GM10248 (cell line): ENCODE measurements around the gene SERPINB2.

Experiments
- CTCF ChIA-PET: fragments of 300-600 bp; sonication (Branson Sonifier 250); formaldehyde crosslinking; extraction: SDS; loops from one replicate; lab custom pipeline; 2021; ENCODE audit warnings: antibody characterized with exemption; lab: Yijun Ruan, JAX
- POLR2A ChIA-PET: fragments of 350-650 bp; sonication (Branson Sonifier 250); formaldehyde crosslinking; extraction: SDS; loops from one replicate; lab custom pipeline; 2020; ENCODE audit warnings: antibody characterized with exemption; lab: Yijun Ruan, JAX
- DNase-seq: peaks from one replicate; pipeline ENCODE4 v3.0.0; 2012; ENCODE audit errors: extremely low spot score
- CTCF ChIP-seq: IDR thresholded peaks from 2 replicates; pipeline ENCODE4 v1.5.1; 2012; ENCODE audit warnings: mild to moderate bottlenecking, low read depth; ENCODE audit errors: extremely low read depth, missing control alignments, control extremely low read depth

Gene SERPINB2

GRCh38 chr18:63869851-63870250 lies 17.7 kb upstream of the SERPINB2 start:
- TF ChIP-seq CTCF: no peak
- DNase-seq: no peak
- CTCF ChIA-PET: interaction anchor here (1.9 kb wide), 1 partner anchor 15 kb away, joined by 6 read pairs; no protein-coding TSS in a partner anchor
- POLR2A ChIA-PET: no interaction called here

DNA sequence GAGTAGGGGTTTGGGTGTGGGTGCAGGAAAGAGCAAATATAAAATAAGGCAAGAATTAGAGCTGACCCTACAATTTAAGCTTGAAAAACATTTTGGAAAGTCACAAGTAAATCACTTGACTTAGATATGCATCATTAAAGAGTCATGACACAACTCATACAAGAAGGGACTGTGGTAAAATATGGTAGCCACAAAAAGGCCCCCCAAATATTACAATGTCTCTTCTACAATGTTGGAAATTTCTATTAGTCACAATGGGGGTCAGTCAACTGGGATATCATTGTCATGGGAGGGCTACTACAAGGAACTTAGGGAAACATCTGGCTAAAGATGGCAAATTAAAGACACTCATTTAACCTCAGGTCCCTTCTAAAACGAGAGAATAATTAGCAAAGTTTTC lies 15.7 kb upstream of the SERPINB2 start:
- ChIA-PET POLR2A (no interaction called here), CTCF (interaction anchor here (1.6 kb wide), 1 partner anchor 357 kb away, joined by 3 read pairs; no protein-coding TSS in a partner anchor)
- DNase-seq: no peak
- no peak for TF ChIP-seq CTCF

DNA sequence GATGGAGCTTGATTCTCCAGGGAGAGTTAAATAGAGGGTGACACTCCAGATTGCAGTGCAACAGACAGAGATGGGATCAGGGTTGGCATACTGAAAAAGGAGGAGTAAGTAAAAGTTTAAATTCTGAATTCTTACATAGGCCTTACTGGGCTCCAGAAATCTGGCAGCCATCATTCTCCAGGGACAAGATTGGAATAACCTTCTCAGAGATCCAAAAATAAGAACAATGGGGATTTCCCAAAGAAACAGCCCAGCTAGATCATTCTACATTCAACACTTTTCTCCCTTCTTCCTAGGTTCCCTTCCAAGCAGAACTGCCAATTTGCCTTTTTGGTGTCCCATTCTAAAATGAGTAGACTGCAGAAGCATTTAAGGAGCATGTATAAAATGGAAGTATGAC lies 14.9 kb upstream of the SERPINB2 start:
- no peak for DNase-seq
- TF ChIP-seq CTCF: no peak
- CTCF ChIA-PET: interaction anchor here (1.6 kb wide), 1 partner anchor 358 kb away, joined by 3 read pairs; no protein-coding TSS in a partner anchor
- POLR2A ChIA-PET: no interaction called here

GRCh38 chr18:63878343-63878742 lies 9.2 kb upstream of the SERPINB2 start:
- no peak for TF ChIP-seq CTCF
- CTCF ChIA-PET: interaction anchor here (0.7 kb wide), 1 partner anchor 360 kb away, joined by 4 read pairs; no protein-coding TSS in a partner anchor
- no peak for DNase-seq
- POLR2A ChIA-PET: no interaction called here

- POLR2A ChIA-PET: no interaction called here
- no peak for TF ChIP-seq CTCF
- no peak for DNase-seq
- CTCF ChIA-PET: interaction anchor here (0.7 kb wide), 1 partner anchor 361 kb away, joined by 4 read pairs; no protein-coding TSS in a partner anchor
These were observed 8.6 kb upstream of the SERPINB2 start for GRCh38 chr18:63878925-63879324.

DNA sequence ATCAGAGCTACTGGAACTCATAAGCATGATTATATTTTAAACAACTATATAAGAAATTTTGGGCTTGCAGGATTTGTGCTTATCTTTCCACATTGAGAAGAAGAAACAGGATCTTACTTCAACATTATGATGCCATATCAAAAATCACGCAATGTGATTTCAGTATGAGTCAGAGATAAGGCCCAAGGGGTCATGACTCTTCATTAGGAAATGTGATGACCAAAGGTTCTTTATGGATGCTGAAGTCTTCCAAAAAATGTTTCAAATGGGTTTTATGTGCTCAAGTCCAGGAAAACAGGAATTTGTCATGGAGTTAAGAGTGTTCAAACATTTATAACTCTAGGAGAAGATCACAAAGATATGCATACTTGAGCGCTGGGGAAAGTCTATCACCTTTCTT lies 7.8 kb upstream of the SERPINB2 start:
- POLR2A ChIA-PET: no interaction called here
- DNase-seq: no peak
- CTCF ChIA-PET: interaction anchor here (0.9 kb wide), 1 partner anchor 84 kb away, joined by 3 read pairs; no protein-coding TSS in a partner anchor
- TF ChIP-seq CTCF: no peak

GRCh38 chr18:63881851-63882250 lies 5.7 kb upstream of the SERPINB2 start:
- DNase-seq: no peak
- CTCF ChIA-PET: no interaction called here
- POLR2A ChIA-PET: no interaction called here
- TF ChIP-seq CTCF: no peak
